A673 (cell line): ENCODE data around the gene SCUBE1. TPM values are rescaled to one million over a fixed set of nuclear protein-coding genes. Genes with fewer than 3 reads are reported as not detected.

Experiments
- Bru-seq: library from RNA; stranded (reverse); fragments of 400-500 nt; gene quantifications from one replicate; lab custom pipeline; 2021; lab: Mats Ljungman, UMichigan
- BruChase-seq, 2 experiments: library from RNA; stranded (reverse); fragments of 400-500 nt; gene quantifications; one replicate each; lab custom pipeline; 2021; lab: Mats Ljungman, UMichigan
- BruUV-seq: library from RNA; stranded (reverse); fragments of 400-500 nt; replicated peaks from 2 replicates; lab custom pipeline; 2021; lab: Mats Ljungman, UMichigan
- CTCF ChIA-PET: fragments of 300-600 bp; sonication (Branson Sonifier 250); formaldehyde crosslinking; loops from one replicate; lab custom pipeline; 2022; ENCODE audit warnings: antibody characterized with exemption; lab: Charles Lee
- POLR2A ChIA-PET: fragments of 300-600 bp; sonication (Branson Sonifier 250); formaldehyde crosslinking; loops from one replicate; lab custom pipeline; 2022; ENCODE audit warnings: antibody characterized with exemption; ENCODE audit not compliant: low non-redundant PET; lab: Charles Lee
- DNase-seq: peaks from one replicate; pipeline ENCODE4 v3.0.0-alpha.2; 2015; ENCODE audit warnings: low spot score
- H3K27ac ChIP-seq: fragments of 200-600 bp; sonication (generic); 2 replicates; pipeline ENCODE4 v1.5.1; 2016; ENCODE audit warnings: mixed run types, low read depth, mild to moderate bottlenecking, mixed read lengths, antibody characterized with exemption, low read length; ENCODE audit not compliant: poor library complexity, severe bottlenecking
- H3K27me3 ChIP-seq: fragments of 200-600 bp; sonication (generic); replicated peaks from 2 replicates; pipeline ENCODE4 v1.6.1; 2017; ENCODE audit warnings: mixed run types, low read depth, mild to moderate bottlenecking, mixed read lengths, antibody characterized with exemption, low read length; ENCODE audit not compliant: insufficient read depth, poor library complexity
- H3K36me3 ChIP-seq: fragments of 200-600 bp; sonication (generic); 2 replicates; pipeline ENCODE4 v1.6.1; 2016; ENCODE audit warnings: mixed run types, mild to moderate bottlenecking, mixed read lengths, antibody characterized with exemption, low read length; ENCODE audit not compliant: insufficient read depth, poor library complexity, severe bottlenecking
- H3K4me1 ChIP-seq: fragments of 200-600 bp; sonication (generic); 2 replicates; pipeline ENCODE4 v1.6.1; 2017; ENCODE audit warnings: mixed run types, mild to moderate bottlenecking, mixed read lengths, antibody characterized with exemption, low read length; ENCODE audit not compliant: insufficient read depth, poor library complexity, severe bottlenecking
- H3K4me3 ChIP-seq: fragments of 200-600 bp; sonication (generic); 2 replicates; pipeline ENCODE4 v1.5.1; 2016; ENCODE audit warnings: low read depth, mixed run types, mild to moderate bottlenecking, mixed read lengths, low read length; ENCODE audit not compliant: poor library complexity, severe bottlenecking
- H3K9me3 ChIP-seq: fragments of 200-600 bp; sonication (generic); 2 replicates; pipeline ENCODE4 v1.6.1; 2016; ENCODE audit warnings: mixed run types, low read depth, mild to moderate bottlenecking, mixed read lengths, antibody characterized with exemption, low read length; ENCODE audit not compliant: poor library complexity, severe bottlenecking
- CTCF ChIP-seq: fragments of 300-800, 200-600 bp; sonication (generic); conservative IDR thresholded peaks from 2 replicates; pipeline ENCODE4 v1.5.1; 2017; ENCODE audit warnings: low read depth, mild to moderate bottlenecking, antibody characterized with exemption, low read length, moderate library complexity, mixed read lengths
- EZH2 ChIP-seq: fragments of 200-600 bp; sonication (generic); IDR thresholded peaks from 2 replicates; pipeline ENCODE4 v1.6.1; 2017; ENCODE audit warnings: borderline replicate concordance, low read depth, mild to moderate bottlenecking, mixed read lengths, antibody characterized with exemption, low read length; ENCODE audit not compliant: poor library complexity, severe bottlenecking
- intact Hi-C: fragments of 100-400 bp; cut with micrococcal nuclease; formaldehyde crosslinking; loops from one replicate; pipeline ENCODE4 v1.10.0; 2022; ENCODE audit not compliant: unreplicated experiment
- long read RNA-seq: library from polyadenylated mRNA; stranded (forward); transcript quantifications from one replicate; pipeline ENCODE4 v2.0.0, GENCODE V29; 2022
- total RNA-seq: library from RNA; stranded (reverse); gene quantifications from 2 replicates; pipeline ENCODE4 v1.2.3, GENCODE V29; 2021

Gene SCUBE1
- total RNA-seq = 0.24 and 0.42 TPM in 2 replicates
- Bru-seq, nascent RNA = percentile 17 among the genes with signal in this experiment
- BruChase-seq, experiment 1, labeled RNA remaining after a 2-hour chase = percentile 14 among the genes with signal in this experiment
- percentile 13 among the genes with signal in this experiment for BruChase-seq, experiment 2, labeled RNA remaining after a 6-hour chase
- long read RNA-seq, partial matches to known transcripts = 0 of 1 reads
- long read RNA-seq, other reads (novel, unspliced or antisense) = 1 of 1 reads

GRCh38 chr22:43343262-43343669 is at the start of gene SCUBE1:
SCUBE1 (minus strand) TSS chr22:43343372; CDS start chr22:43343261, 111 bp downstream.
- BruUV-seq = no TSS peak
- intact Hi-C loops = no loop called here
- H3K36me3 ChIP-seq = no peaks in the 10 kb centered on the region
- CTCF ChIA-PET = interaction anchor here (1.0 to 1.7 kb wide), 2 partner anchors 69 to 115 kb away, joined by 3 read pairs; no protein-coding TSS in a partner anchor
- TF ChIP-seq CTCF (no peak), EZH2 (no peak)
- H3K9me3 ChIP-seq = no peaks in the 10 kb centered on the region
- POLR2A ChIA-PET = no interaction called here
- peak; percentile 73 for DNase-seq
- H3K27ac ChIP-seq = no peak within 1 kb of the TSS
- H3K4me3 ChIP-seq = peak within 1 kb of the TSS; percentile 12
- no peaks in the 10 kb centered on the region for H3K4me1 ChIP-seq
- peaks cover 52% of the 10 kb centered on the region for H3K27me3 ChIP-seq

GRCh38 chr22:43392385-43392989 is 49.3 kb upstream of the SCUBE1 start:
- intact Hi-C loops = no loop called here

GRCh38 chr22:43391306-43391705 is 48.1 kb upstream of the SCUBE1 start:
- ChIA-PET CTCF (interaction anchor here (0.7 kb wide), 1 partner anchor 13 kb away, joined by 3 read pairs; no protein-coding TSS in a partner anchor), POLR2A (no interaction called here)
- no peak for DNase-seq
- BruUV-seq = no TSS peak
- Histone ChIP-seq H3K27me3 (peaks cover 15% of the 10 kb centered on the region), H3K4me1 (no peaks in the 10 kb centered on the region), H3K4me3 (no peak overlapping the region), H3K27ac (no peak overlapping the region), H3K9me3 (no peaks in the 10 kb centered on the region), H3K36me3 (no peaks in the 10 kb centered on the region)
- no peak for TF ChIP-seq EZH2
- no peak for TF ChIP-seq CTCF
- intact Hi-C loops = no loop called here

More at GRCh38 chr22:43392385-43392989, 49.3 kb upstream of the SCUBE1 start:
- DNase-seq = no peak
- no peak for TF ChIP-seq EZH2
- TF ChIP-seq CTCF = no peak
- ChIA-PET POLR2A (no interaction called here), CTCF (no interaction called here)
- H3K4me1 ChIP-seq = no peaks in the 10 kb centered on the region
- no peaks in the 10 kb centered on the region for H3K9me3 ChIP-seq
- H3K27ac ChIP-seq = no peak overlapping the region
- peaks cover 6% of the 10 kb centered on the region for H3K27me3 ChIP-seq
- H3K36me3 ChIP-seq = no peaks in the 10 kb centered on the region
- H3K4me3 ChIP-seq = no peak overlapping the region
- BruUV-seq = no TSS peak
